OCI-LY1 (cell line): Measurements from ENCODE around the gene ERMARD.

ENCODE experiments used
- CTCF ChIP-seq: fragments of 200-600 bp; sonication (generic), shearing (Covaris generic); IDR thresholded peaks from 2 replicates; pipeline ENCODE4 v1.5.1; 2017; ENCODE audit warnings: mild to moderate bottlenecking, antibody characterized with exemption, low read length, moderate library complexity, mixed read lengths
- EZH2 ChIP-seq: fragments of 200-600 bp; sonication (generic), shearing (Covaris generic); IDR thresholded peaks from 2 replicates; pipeline ENCODE4 v1.8.0; 2017; ENCODE audit warnings: borderline replicate concordance, mixed run types, mild to moderate bottlenecking, antibody characterized with exemption, low read length, moderate library complexity, mixed read lengths

DNA sequence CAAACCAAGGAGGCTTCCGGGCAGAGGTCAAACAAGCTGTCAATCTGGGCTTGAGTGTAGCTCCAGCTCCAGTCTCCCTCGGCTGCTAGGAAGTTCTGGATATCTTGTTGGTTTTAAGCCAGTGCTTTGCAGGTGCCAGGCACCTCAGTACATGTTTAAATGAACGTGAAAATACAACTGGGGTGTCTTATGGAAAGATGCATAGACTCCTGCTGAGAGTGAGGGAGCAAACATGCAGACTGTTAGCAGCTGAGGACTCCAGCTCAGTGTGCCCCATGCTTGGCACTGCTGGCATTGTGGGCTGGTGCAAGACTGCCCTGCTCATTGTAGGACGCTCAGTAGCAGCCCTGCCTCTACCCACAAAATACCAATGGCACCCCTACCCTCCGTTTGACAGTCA is 28.5 kb downstream of the ERMARD start:
- TF ChIP-seq CTCF, result no peak
- TF ChIP-seq EZH2, result no peak
